HG03139 (cell line): ENCODE results near the gene EXOSC5.
"Not testable (repeated sequence)": the region's sequence is repeated elsewhere in the genome, so short reads cannot be mapped to it uniquely, and the experiment has no call there.

Experiments
- ATAC-seq: cut with Tn5 transposase; IDR thresholded peaks from one replicate; pipeline ENCODE4 v1.9.1; 2021; ENCODE audit not compliant: unreplicated experiment

The EXOSC5 gene

GRCh38 chr19:41351339-41352245, 45.6 kb downstream of the EXOSC5 start:
- ATAC-seq, result peak; percentile 23

GRCh38 chr19:41350735-41351338, 46.3 kb downstream of the EXOSC5 start:
- ATAC-seq, result peak; percentile 3

- not testable (repeated sequence) for ATAC-seq
Measured at GRCh38 chr19:41346916-41347315, 50.2 kb downstream of the EXOSC5 start.

- ATAC-seq, result no peak
Measured at GRCh38 chr19:41344162-41344561, 53.0 kb downstream of the EXOSC5 start.

GRCh38 chr19:41341669-41342490, 55.3 kb downstream of the EXOSC5 start:
- ATAC-seq, result no peak

GRCh38 chr19:41339936-41340335, 57.2 kb downstream of the EXOSC5 start:
- ATAC-seq, result no peak
